Activated CD4-positive, alpha-beta T cell treated with anti-CD3 and anti-CD28 coated beads, Interleukin-10, Interleukin-2, amounts not matched to agents 100 ng/mL and 50 ng/mL, durations not matched to agents 16 hours and 8 hours (primary cell): ENCODE data around the gene SFXN3.

ENCODE experiments used
- DNase-seq: peaks from one replicate; pipeline ENCODE4 v3.0.0-alpha.2; 2020

The SFXN3 gene

GRCh38 chr10:101036726-101037125 is 5.7 kb downstream of the SFXN3 start:
- DNase-seq: no peak

GRCh38 chr10:101038484-101038883 is 7.5 kb downstream of the SFXN3 start:
- DNase-seq: no peak

DNA sequence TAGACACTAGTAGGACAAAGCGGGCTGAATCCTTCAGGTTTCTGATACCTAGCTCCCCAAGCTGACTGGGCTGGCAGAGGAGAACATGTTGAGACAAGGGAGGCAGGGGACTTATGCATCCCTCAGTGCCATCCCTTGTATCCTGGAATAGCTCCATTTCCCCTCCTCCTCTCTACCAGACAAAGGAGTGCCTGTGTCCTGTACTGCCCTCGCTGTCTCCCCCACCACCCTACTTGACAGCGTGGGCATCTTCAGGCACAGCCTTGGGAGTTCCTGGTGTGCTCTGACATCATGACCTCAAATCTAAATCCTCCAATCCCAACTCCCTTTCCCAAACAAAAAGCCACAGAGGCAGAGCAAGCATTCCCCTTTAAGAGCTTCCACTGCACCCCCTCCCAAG is 9.0 kb downstream of the SFXN3 start:
- no peak for DNase-seq

DNA sequence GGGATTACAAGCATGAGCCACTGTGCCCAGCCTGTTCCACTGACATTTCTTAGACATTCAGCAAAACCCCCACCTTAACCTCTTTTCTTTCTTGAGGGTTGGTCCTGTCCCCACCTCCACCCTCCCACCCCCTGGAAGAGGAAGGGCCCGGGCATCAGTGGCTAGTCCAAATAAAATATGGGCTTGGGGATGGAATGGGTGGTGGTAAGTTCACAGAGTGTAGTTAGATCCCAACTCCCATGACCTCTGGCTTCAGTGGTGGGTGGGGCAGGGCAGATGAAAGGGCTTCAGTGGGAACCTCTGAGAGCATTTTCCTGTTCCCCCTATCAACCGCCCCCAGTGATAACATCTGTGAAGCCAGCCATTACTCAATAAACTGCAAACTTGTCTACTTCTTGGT is 9.8 kb downstream of the SFXN3 start:
- no peak for DNase-seq

- DNase-seq: peak; percentile 84
These were observed 10.3 kb downstream of the SFXN3 start for GRCh38 chr10:101041252-101041761.

- DNase-seq: no peak
These were observed 11.1 kb downstream of the SFXN3 start for GRCh38 chr10:101042118-101042517.

GRCh38 chr10:101042667-101043362 is 11.8 kb downstream of the SFXN3 start:
- DNase-seq: peak; percentile 96

DNA sequence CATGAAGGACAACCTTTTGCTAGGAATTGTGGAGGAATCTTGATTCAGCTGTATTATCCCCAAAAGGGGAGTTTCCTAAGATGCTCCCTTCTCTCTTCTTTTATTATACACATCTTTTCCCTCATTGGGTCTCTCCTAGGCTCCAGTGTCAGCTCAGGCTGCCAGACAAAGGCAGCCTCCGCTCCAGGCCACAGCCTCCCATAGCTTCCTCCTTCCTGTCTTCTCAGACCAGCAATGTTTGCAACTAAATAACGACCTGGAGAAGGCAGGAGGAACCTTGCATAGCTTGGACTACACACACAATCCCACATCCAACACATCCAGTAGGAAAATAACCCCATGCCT is 12.3 kb downstream of the SFXN3 start:
- no peak for DNase-seq

DNA sequence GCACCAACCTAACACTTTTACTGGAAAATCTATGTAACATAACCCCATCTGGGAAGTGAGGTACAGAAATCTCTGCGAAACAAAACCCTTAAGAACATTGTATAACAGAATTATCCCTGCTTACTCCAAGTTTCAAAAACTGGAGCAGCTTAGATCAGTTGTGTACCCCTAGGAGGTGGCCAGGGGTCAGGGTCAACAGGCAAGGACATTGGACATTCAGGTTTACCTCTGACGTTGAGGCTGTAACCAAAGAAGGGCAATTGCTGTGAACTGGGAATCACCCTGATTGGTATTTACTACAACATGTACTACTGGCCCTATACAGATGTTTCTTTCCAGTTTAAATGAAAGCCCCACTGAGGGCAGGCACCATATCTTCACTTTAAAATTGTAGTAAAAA is 13.1 kb downstream of the SFXN3 start:
- DNase-seq: no peak

- DNase-seq: no peak
These were observed 15.6 kb downstream of the SFXN3 start for GRCh38 chr10:101046332-101047238.

DNA sequence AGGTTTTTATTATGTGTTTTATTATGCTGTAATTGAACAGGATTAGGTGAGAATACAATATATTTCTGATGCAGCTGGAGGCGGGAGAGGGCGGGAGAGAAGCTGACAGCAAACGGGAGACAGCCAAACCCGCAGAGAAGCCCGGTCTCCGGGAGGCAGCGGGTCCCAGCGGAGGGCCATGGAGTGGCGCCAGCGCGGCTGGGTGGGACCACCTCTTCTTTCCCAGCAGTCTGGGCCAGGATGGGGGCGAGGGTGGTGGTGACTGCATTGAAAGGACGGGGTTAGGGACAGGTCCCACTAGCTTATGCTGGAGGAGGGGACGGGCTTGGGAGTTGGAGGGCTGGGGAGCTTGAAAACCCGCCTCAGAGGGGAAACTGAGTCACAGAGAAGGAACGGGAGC is 16.2 kb downstream of the SFXN3 start:
- no peak for DNase-seq

DNA sequence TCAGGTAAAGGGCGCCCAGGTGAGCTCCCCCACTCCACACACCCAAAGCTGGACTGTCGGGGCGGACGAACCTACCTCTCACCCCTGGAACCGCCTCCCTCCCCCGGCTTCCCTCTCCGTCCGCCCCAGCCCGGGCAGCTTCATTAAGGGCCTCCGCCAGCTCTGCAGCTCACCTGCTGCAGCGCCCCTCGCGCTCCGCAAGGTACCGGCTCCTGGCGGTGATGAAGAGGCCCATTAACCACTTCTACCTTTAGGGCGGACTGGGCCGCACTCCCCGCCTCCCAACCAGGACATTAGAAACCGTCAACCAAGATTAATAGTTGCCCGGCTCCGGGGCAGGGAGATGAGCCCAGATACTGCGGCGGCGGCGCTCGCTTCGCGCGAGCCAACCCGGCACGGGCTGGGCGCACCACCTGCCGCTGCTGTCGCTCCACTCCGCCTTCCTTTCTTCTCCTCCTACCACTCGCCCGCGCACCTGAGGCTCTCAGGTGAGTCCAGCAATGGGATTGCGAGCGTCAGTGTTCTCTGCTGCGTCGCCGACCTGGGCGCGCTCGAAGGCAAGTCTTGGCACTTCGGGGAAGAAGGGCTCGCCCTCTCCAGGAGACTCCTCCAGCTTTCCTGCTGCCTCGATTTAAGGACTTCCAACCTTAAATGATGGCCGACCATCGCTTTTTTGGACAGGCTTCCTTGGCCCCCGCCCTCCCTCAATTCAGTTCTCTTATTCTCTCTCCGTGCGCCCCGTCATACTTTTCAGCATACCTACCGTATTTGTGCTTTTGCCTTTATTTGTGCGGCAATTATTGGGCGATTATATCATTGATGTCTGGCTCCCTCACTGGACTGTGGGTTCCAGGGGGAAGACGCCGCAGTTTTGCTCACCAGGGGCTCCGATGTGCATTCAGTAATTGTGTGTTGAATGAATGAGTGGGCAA is 17.2 kb downstream of the SFXN3 start:
- no peak for DNase-seq

DNA sequence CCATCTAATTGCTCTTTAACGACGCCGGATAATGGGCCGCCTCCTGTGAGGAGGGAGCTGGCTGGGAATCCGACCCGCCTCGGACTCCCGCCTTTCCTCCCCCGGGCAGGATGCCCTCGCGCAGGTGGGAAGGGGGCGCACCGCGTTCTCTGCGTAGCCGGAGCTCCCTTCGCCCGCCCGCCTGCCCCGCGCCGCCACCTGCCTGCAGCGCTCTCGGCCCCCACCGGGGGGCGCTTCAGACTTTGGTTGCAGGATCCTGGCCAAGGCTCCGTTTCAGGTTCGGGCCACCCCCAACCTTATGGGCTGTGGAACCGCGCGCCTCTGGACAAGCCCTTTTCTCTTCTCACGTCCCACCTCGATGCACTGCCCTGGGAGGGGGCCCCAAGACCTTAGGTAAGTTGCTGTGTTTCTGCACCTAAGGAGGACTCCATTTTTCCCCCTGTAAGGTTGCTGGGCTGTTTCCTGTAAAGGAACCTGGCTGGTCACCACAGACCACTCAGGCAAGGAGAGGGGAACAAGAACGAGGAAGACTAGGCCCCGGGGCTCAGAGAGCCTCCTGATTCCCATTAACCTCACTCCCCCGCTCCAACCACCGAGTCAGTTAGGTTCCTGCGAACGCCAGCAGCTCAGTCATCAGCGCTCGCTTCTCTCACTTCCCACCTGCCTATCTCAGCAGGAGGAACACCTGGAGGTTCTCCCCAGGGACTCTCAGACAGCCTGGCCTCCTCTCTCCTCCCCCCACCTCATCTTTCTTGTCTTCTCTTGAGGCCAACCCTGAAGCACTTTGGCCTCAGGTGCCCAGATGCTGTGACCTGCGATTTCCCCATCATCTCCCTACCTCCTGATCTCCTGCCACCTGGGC is 19.4 kb downstream of the SFXN3 start:
- peak; percentile 81 for DNase-seq

- no peak for DNase-seq
These were observed 21.3 kb downstream of the SFXN3 start for GRCh38 chr10:101052285-101052684.

GRCh38 chr10:101053516-101053915 is 22.5 kb downstream of the SFXN3 start:
- no peak for DNase-seq

- DNase-seq: no peak
These were observed 23.3 kb downstream of the SFXN3 start for GRCh38 chr10:101054351-101054750.

GRCh38 chr10:101054876-101055275 is 23.8 kb downstream of the SFXN3 start:
- no peak for DNase-seq

DNA sequence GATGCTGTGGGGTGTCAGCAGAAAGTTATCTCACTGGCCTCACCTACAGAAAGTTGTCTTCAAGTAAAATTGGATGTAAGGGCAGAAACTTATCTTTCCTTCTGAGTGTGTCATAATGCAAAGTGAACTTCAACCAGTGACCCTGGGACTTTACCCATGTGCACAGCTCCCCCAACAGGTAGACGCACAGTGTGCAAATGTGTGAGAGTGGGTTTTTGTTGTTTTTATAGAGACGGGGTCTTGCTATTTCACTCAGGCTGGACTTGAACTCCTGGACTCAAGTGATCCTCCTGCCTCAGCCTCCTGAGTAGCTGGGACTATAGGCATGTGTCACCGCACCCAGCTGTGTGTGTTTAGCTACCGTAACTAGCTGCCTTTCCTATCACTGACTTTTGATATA is 24.4 kb downstream of the SFXN3 start:
- DNase-seq: no peak

DNA sequence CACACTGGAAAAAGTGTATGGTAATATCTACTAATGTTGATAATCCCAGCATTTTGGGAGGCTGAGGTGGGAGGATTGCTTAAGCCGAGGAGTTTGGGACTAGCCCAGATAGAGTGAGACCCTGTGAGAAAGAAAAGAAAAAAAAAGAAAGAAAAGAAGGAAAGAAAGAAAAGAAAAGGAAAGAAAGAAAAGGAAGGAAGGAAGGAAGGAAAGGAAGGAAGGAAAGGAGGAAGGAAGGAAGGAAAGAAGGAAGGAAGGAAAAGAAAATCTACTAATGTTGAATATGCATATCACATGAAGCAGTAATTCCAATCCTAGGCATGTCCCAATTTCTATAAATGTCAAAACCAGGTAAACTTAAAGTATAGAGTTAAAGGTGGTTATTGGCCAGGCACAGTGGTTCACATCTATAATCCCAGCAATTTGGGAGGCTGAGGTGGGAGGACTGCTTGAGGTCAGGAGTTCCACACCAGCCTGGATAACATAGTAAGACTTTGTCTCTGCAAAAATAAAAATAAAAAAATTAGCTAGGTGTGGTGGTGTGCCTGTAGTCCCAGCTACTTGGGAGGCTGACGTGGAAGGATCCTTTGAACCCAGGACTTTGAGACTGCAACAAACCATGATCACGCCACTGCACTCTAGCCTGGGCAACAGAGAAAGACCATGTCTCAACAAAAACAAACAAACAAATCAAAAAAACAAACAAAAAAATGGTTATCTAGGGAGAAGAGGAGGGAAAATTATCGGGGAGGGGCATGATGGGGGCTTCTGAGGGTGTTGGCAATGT is 25.5 kb downstream of the SFXN3 start:
- DNase-seq: no peak

DNA sequence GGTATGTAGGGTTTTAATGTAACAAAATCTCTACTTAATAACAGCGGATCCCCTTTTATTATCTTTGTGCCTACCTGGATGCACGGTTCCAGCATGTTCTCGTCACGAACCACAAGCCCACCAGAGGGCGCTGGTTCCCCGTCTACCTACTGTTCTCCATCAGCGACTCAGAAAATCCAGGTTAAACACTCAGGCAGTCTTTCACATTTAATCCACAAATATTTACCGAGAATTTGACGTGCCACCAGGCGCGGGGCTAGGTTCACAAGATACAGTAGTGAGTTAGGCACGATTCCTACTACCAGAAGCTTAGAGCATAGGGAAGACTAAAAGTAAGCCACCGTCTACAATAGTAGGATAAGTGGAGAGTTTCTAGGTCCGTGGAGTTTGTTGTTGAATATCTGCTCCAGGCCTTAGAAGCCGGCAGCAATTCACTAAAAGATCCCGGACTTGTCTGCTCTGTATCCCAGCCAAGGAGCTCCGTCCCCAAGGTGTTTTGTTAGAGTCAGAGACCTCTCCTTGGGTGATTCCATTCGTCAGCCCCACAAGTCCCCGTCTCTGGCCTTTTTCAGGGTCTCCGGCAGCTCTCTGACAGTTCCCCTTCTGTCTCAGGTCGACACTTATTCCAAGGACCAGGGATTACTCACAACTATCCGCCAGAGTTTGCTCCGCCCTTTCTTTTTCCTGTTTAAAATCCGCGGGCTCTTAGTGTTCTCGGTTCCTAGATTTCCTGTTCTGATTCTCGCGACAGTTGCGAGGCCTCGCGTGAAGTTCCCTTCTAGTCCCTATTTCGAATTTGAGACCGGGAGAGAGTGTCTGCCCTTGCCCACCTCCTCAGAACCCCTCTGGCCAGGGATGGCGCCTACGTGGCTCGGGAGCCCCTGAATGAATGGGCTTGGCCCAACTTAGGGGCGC is 29.3 kb downstream of the SFXN3 start:
- peak; percentile 93 for DNase-seq
